Breast epithelium (tissue), 3 donors: Measurements from ENCODE around the gene B4GALNT3.

ENCODE experiments used
- CTCF ChIP-seq, 3 donors: fragments of 450-650 bp; IDR thresholded peaks; one replicate each; pipeline ENCODE4 v1.5.1; 2016 to 2017; ENCODE audit warnings: antibody characterized with exemption in 3 of 3, mild to moderate bottlenecking in 3 of 3, moderate library complexity in 3 of 3
- POLR2A ChIP-seq: fragments of 450-650 bp; IDR thresholded peaks from one replicate; pipeline ENCODE4 v1.6.1; 2016; ENCODE audit warnings: antibody characterized with exemption, mild to moderate bottlenecking, moderate library complexity
- POLR2AphosphoS5 ChIP-seq, 3 donors: sonication (generic); formaldehyde crosslinking; IDR thresholded peaks; one replicate each; pipeline ENCODE4 v1.6.1; 2017; ENCODE audit warnings: antibody characterized with exemption in 3 of 3

- TF ChIP-seq CTCF (IDR thresholded peaks at IDR 0.05), result no peak
- no peak for TF ChIP-seq POLR2AphosphoS5 (IDR thresholded peaks at IDR 0.05)
- no peak for TF ChIP-seq POLR2A
Observed at GRCh38 chr12:569091-569676, 109.4 kb downstream of the B4GALNT3 start.
